ENCODE data around the gene CHEK1. TPM values are rescaled to one million over a fixed set of nuclear protein-coding genes. Genes with fewer than 3 reads are reported as not detected.
A peak's percentile ranks its signal among the peaks of the same experiment; 100 is the strongest.

Gene CHEK1
- total RNA-seq, 1 donor from 2014 or later, result 9.1 TPM

- peak; percentile 83 for DNase-seq
These were observed 1.5 kb downstream of the CHEK1 start for GRCh38 chr11:125626288-125626950.

GRCh38 chr11:125627236-125627910, 2.4 kb downstream of the CHEK1 start:
- no peak for DNase-seq

DNA sequence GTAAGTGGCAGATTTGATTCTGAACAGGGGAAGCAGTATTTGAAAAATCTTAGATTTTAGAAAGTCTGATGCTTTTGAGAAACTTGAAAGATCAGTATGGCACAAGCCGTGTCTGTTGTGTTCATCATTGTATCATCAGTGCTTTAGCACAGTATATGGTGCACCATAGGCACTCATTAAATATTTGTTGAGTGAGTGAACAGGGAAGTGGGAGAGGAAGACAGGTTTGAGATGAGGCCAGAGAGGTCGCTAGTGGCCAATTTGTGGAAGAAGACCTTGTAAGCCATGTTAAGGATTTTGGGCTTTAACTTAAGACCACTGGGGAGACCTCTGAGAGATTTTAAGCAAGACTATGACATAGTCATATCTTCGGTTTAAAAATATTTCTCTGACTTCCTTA, 12.9 kb downstream of the CHEK1 start:
- no peak for DNase-seq

- no peak for DNase-seq
These were observed 13.4 kb downstream of the CHEK1 start for GRCh38 chr11:125638315-125638714.

DNA sequence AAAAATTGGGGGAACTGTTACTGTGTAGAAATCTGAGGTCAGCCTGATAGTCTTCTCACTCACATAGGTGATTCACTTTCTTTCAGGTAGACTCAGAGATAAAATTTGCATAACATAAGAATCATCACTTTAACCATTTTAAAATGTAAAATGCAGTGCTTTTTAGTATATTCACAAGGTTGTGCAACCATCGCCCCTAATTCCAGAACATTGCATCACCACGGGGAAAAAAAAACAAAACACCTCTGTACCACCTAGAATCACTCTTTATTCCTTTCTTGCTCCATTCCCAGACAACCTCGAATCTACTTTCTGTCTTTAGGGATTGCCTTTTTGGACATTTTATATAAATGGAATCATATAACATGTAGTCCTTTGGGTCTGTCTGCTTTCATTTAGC, 20.9 kb downstream of the CHEK1 start:
- no peak for DNase-seq

DNA sequence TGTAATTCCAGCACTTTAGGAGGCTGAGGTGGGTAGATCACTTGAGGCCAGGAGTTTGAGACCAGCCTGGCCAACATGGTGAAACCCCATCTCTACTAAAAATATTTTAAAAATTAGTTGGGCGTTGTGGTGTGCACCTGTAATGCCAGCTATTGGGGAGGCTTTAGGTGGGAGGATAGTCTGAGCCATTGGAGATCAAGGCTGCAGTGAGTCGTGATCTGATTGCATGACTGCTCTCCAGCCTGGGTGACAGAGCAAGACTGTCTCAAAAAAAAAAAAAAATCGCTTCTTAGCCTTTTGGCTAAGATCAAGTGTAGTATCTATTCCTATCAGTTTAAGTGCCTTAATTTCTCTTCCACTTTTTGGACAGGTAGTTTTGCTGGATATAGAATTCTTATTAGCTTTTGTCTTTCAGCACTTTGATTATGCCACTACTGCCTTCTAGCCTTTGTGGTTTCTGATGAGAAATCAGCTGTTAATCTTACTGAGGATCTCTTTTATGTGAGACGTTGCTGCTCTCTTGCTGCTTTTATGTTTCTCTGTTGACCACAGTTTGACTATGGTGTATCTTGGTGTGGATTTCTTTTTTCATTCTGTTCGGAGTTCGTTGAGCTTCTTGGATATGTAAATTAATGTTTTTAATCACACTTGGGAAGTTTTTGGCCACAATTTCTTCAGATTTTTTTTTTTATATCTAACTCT, 24.7 kb downstream of the CHEK1 start:
- DNase-seq, result no peak

DNA sequence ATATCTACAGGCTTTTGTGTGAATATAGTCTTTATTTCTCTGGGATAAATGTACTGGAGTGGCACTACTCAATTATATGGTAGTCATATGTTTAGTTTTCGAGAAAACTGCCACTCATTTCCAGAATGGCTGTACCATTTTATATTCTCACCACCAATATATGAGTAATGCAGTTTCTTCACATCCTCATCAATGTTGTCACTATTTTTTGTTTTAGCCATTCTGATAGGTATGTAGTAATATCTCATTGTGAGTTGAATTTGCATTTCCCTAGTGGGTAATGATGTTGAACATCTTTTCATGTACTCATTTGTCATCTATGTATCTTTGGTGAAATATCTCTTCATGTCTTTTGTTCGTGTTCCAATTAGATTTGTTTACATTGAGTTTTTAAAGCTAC, 37.7 kb downstream of the CHEK1 start:
- DNase-seq, result no peak

- no peak for DNase-seq
These were observed 38.9 kb downstream of the CHEK1 start for GRCh38 chr11:125663910-125664309.

DNA sequence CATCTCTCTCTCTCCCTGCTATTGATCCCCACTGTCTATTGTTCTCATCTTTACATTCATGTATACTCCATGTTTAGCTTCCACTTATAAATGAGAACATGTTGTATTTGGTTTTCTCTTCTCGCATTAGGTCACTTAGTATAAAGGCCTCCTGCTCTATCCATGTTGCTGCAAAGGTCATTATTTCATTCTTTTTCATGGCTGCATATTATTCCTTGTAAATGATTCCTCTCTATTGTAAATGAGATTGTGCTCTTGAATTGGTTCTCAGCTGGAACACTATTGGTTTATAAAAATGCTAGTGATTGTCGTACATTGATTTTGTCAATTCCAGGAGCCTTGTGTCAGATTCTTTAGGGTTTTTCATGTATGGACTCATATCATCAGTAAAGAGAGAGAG, 42.2 kb downstream of the CHEK1 start:
- no peak for DNase-seq

GRCh38 chr11:125670172-125670571, 45.2 kb downstream of the CHEK1 start:
- no peak for DNase-seq

DNA sequence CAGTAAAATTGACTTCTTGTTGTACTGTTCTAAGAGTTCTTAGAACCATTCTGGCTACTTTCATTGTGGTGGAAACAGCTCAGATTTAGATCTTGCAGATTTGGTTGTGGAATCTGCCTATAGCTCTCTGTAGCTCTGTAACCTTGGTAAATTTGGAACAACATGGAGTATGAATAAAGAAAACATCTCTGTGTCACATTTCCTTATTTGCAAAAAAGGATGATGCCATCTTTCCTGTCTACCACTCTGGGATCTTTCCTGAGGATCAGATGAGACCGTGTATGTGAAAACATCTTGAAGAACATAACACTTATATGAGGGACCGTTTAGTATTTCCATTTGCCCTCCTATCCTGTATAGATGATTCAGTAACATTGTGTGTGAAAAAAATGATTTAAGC, 46.6 kb downstream of the CHEK1 start:
- DNase-seq, result no peak

- no peak for DNase-seq
These were observed 49.2 kb downstream of the CHEK1 start for GRCh38 chr11:125674210-125674609.

GRCh38 chr11:125675196-125675595, 50.2 kb downstream of the CHEK1 start:
- no peak for DNase-seq

- DNase-seq, result no peak
These were observed 54.4 kb downstream of the CHEK1 start for GRCh38 chr11:125679397-125679796.

DNA sequence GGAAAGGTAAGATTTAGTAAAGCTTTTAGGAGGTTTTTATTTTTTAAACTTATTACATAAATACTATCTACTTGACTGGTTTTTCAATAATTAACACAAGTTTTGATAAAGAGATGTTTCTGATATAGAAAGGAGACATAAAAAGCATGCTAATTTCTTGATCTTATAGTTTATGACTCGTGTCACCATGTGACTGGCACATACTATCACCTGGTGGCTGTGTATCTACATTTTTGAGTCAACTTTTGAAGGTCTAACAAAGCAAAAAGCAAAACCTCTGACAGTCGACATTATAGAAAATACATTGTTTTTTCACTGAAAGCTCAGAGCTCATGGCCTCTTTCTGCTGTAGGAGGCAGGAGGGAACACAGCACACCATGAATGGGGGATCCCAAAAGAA, 54.9 kb downstream of the CHEK1 start:
- DNase-seq, result no peak

GRCh38 chr11:125680747-125681146, 55.8 kb downstream of the CHEK1 start, which contains the start of gene ACRV1:
ACRV1 (minus strand) TSS chr11:125680847; CDS start chr11:125680780, 67 bp downstream.
- DNase-seq, result no peak

DNA sequence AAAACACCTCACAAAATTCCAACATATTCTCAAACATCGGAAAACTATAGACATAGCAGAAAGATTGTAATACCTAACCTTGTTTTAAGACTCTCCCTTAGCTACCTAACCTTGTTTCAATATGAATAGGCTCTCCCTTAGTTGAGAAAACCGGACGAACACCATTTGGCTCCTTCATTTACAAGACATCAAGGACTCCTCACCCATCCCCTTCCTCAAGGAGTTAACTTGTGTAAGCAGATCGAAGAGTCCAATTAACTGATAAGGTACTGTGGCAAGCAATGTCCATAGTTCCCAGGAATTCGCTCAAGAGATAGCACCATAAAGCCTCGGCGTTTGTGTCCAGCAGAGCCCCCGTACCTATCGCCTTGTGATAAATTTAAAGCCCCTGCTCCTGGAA, 60.3 kb downstream of the CHEK1 start:
- DNase-seq, result no peak

DNA sequence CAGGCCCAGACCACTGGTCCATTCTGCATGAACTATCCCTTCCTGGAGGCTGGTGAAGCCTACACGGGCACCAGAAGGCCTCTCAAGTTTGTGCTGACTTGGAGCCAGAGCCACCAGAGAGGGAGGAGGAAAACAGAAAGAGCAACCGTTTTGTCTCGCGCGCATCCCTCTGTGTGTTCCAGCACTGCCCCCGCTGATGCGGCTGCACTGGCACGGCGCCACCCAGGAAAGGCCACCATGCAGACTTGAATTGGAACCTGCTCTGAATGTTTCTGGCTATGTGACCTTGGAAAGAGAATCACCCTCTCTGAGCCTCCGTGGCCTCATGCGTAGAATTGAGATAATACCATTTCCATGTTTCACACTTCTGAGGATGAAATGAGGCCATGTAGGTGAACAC, 63.1 kb downstream of the CHEK1 start:
- DNase-seq, result no peak

GRCh38 chr11:125688632-125689031, 63.7 kb downstream of the CHEK1 start:
- DNase-seq, result no peak

DNA sequence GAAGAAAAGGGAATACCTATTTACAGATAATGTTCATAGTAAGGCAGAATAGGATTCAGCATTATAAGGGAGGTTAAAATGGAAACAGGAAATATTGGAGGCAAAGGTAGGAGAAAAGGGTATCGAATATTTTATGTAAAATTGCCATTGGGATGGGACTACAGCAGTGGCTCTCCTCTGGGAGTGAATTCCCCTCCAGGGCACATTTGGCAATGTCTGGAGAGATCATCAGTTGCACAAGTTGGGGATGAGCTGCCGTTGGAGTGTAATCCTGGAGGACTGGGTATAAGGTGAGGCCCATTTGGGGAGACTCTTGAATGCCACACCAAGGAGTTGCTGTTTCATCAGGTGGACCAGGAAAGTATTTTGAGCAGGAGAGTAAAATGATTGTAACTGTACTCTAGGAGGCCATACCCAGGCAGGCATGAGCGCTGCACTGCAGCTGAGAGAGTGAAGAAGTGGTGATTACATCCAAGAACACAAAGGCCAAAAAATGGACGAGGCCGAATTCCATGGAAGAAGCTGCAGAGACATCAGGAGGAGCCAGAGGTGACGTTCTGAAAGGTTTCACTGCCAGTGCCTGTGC, 64.4 kb downstream of the CHEK1 start:
- no peak for DNase-seq

DNA sequence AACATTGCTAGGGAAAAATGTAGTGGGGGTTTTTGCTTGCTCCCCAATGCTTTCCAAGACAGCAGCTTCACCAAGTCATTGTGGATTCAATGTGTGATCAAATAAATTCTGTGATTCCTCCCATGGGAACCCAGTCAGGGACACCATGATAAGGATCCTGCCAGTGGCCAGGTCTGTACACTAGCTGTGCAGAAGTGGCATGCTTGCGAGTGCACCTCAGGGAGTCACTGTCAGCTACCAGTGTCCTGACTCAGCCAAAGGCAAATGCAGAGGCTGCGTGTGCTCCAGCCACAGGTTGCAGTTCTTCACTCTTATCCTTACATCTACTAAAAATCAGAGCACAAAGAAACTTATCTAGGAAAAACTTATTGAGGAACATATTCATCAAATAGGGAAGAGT, 65.0 kb downstream of the CHEK1 start:
- DNase-seq, result no peak

DNA sequence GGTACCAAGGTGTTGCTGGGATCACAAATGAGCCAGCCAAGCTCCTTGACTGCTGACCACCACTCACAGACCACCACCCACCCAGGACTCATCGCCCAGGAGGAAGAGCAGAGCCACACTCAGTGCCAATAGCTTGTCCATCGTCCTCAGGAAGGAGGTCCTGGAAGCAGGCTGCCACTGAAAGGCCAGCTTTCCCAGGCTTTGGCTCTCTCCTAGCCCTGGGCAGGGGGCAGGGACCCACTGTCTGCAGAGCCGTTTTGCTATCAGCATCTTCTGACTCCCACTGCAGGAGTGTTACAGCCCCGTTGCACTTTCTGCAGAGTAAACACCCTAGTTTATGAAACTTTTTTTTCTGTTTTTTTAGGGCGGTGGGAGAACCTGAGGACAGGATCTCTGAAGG, 67.9 kb downstream of the CHEK1 start:
- no peak for DNase-seq

DNA sequence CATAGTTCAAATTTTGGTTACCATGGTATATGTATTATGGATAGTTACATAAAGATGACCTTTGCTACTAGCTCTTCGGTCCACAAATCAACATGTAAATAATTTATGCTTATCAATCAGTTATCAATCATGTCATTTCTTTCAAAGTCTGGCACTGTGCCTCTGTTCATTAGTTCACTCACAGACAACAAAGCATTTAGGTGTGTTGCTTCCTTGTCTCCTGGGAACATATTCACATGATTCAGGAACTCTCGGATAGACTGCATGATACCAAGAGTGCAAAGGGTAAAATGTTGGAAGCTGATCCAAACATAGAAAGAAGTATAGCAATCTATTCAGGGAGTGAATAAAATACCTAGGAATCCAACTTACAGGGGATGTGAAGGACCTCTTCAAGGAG, 70.0 kb downstream of the CHEK1 start:
- DNase-seq, result no peak

All from tongue (tissue), 2 donors.